Measurements from ENCODE around the gene SYT2.
"Not testable (repeated sequence)": the region's sequence is repeated elsewhere in the genome, so short reads cannot be mapped to it uniquely, and the experiment has no call there.

DNA sequence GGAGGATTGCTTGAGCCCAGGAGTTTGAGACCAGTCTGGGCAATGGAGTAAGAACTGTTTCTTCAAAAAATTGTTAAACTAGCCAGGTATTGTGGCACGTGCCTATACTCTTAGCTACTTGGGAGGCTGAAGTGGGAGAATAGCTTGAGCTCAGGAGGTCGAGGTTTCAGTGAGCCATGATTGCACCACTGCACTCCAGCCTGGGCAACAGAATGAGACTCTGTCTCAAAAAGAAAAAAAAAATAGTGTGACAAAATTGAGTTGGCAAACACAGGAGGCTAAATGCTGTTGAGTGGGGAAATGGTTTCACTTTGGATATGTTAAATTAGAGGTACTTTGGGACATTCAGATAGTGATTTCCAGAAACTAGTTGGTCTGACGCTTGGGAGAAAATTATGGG, 163.9 kb downstream of the SYT2 start:
- TF ChIP-seq, protein P1, sequence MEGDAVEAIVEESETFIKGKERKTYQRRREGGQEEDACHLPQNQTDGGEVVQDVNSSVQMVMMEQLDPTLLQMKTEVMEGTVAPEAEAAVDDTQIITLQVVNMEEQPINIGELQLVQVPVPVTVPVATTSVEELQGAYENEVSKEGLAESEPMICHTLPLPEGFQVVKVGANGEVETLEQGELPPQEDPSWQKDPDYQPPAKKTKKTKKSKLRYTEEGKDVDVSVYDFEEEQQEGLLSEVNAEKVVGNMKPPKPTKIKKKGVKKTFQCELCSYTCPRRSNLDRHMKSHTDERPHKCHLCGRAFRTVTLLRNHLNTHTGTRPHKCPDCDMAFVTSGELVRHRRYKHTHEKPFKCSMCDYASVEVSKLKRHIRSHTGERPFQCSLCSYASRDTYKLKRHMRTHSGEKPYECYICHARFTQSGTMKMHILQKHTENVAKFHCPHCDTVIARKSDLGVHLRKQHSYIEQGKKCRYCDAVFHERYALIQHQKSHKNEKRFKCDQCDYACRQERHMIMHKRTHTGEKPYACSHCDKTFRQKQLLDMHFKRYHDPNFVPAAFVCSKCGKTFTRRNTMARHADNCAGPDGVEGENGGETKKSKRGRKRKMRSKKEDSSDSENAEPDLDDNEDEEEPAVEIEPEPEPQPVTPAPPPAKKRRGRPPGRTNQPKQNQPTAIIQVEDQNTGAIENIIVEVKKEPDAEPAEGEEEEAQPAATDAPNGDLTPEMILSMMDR (IDR thresholded peaks at IDR 0.05) = not testable (repeated sequence)
- TF ChIP-seq POLR2A (IDR thresholded peaks at IDR 0.05; ENCODE audit: low read depth); POLR2AphosphoS5 (IDR thresholded peaks at IDR 0.05): not testable (repeated sequence)

Data from esophagus muscularis mucosa (tissue), 3 donors.